Left renal cortex interstitium (tissue), 4 donors: ENCODE data around the gene C17orf50. TPM values are rescaled to one million over a fixed set of nuclear protein-coding genes. Genes with fewer than 3 reads are reported as not detected.
A peak's percentile ranks its signal among the peaks of the same experiment; 100 is the strongest.

Source experiments
- DNase-seq, 4 donors: peaks; one replicate each; pipeline ENCODE4 v3.0.0-alpha.2; 2013; ENCODE audit warnings: low read depth in 4 of 4, low spot score in 2 of 4, missing footprints in 1 of 4
- polyA plus RNA-seq, 4 donors: library from polyadenylated mRNA; unstranded; fragments of 120-200 nt; gene quantifications; one replicate each; pipeline ENCODE4 v1.2.1, GENCODE V29; 2013; ENCODE audit not compliant: insufficient read length in 4 of 4

C17orf50 gene
- polyA plus RNA-seq, 4 donors: 0.20 to 0.21 TPM; not detected in 2

DNA sequence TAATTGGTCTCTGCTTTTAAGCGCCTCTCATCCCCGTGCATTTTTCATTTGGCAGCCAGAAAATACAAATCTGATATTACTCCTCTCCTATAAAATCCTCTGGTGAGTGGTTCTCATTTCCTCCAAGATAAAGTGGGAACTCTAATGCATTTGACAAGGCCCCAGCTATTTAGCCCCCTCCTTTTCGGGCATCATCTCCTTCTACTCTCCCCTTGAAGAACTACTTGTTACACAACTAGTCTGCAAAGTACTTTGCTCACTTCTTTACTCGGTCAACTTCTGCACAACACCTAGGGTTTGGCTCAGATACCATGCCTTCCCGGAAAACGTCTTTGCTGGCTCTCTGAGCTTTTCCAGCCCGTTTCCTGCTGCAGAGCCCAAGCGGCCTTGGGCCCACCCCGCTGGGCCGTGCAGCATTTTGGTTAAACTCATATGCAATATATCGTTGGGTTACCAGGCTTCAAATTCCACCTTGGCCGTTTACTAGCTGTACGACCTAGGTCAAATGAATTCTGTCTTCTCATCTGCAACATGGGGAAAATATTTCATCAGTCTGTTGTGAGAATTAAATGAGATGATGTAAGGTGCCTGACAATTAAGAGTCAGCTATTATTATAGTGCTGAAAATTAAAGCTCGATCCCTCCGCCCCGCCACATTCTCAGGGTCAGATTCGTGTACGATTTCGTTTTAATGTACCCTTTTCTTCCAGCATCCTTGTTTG, 47.7 kb downstream of the C17orf50 start:
- DNase-seq: no peak

DNA sequence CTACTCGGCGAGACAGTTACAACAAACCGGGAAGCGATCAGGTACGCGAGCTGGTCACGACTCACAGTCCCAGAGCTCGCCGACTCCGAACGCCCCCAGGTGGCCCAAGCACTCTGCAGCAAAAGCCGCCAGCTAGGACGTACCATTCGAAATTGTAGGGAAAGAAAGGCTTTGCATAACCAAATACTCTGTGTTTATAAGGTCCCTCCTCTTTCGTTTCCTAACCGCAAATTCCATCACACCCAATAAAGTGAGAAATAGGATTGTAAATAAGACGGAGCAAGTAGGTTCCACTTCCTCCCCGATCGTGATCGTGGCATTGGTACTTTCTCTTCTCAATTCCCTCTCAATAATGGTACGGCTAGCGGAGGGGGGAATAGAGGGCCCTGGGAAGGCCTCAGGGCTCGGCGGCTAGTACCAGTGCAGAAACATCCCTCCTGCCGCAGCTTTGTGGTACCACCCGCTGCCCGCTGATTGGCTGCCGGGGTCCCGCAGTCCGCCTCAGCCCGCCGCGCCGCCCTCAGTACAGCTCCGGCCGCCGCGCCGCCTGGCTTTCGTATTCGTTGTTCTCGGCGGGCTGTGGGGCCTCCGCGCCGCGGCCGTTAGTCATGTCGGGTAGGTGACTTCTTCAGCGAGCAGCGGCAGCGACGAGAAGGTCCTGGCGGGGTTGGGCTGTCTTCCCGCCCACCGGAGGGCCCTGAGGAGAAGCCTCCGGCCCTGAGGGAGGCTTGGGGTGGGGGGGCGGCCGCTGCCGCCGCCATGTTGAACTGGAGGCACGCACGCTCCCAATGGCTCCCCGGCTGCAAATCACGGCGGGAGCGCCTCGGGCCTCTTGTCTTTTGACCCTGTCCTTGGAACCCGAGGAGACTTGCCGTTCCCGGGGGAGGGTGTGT, 48.5 kb downstream of the C17orf50 start, which contains the start of gene TAF15:
TAF15 (plus strand) TSS at position 523 of the 893 bp plus-strand sequence; CDS start at position 609, 86 bp downstream.
- peak; percentile 93 to 99 (median 95) for DNase-seq

DNA sequence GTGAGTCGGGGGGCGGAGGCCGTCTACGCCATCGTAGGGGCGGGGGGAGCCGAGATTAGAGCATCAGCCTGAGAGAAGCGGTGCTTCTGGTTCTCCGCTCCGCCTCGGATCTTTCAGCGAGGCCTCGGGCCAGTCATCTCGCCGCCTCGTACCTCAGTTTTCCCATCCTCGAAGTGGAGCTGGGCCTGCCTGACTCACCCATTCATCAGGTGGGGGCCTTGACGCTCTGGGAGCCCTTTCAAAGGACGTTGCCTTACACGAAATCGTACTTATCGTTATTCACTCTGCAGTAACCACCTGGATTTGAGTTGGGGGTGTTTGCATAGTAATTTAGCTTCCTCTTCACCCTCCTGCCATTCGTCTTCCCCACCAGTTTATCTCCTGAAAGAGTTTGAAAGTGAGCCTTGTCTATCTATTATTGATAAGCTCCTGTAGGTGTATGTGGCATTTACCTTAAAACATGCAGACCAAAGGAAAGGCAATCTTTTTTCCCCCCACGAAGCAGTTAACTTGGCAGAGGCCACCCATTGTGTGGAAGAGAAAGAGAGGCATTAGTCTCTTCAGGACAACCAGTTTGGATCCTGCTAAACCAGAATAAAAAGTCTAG, 49.3 kb downstream of the C17orf50 start:
- DNase-seq: peak in 1 of 4 donors; percentile 28

DNA sequence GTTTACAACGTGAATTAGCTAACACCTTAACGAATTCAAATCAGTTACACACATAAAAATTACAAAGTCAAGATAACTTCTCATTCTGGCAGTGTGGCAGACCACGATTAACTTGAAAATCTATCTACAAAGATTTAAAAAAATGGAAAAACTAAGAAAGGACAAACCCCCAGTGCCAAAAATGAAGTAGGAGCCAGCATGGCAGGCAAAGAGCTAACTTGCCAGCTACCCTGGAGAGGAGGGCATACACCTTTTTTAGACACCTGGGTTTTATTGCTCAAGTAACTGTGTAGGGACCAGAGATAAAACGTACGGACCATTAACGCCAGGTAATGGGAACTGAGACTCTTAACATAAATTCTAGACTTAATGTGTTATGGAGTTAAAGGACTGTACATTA, 51.1 kb downstream of the C17orf50 start:
- DNase-seq: no peak

DNA sequence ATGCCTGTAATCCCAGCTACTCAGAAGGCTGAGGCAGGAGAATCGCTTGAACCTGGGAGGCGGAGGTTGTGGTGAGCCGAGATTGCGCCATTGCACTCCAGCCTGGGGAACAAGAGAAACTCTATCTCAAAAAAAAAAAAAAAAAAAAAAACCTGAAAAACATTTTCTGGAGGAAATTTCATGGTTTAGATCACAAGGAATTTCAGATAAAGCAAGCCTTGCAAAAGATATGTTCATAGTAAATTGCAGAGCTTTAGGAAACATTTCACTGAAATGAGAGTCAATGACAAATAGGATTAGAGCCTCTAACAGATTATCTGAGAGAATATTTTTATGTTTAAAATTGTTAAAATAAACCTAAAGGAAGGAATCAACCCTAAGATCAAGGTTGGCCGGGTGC, 51.8 kb downstream of the C17orf50 start:
- DNase-seq: no peak

Other genes starting within 250 kb of the C17orf50 start
- under 1 TPM in 3 of 4 donors, not detected in 1; 0.20 to 0.44 (median 0.26) TPM for gene SLFN12L, start 223.2 kb upstream of the C17orf50 start, polyA plus RNA-seq
- gene SLFN14, start 200.1 kb upstream of the C17orf50 start, polyA plus RNA-seq: under 1 TPM; 0.08 to 0.31 (median 0.16) TPM
- gene PEX12, start 182.3 kb upstream of the C17orf50 start, polyA plus RNA-seq: 10 to 100 TPM; 10.5 to 12.1 (median 11.3) TPM
- 100 to 1,000 TPM; 117 to 136 (median 121) TPM for gene AP2B1, start 173.6 kb upstream of the C17orf50 start, polyA plus RNA-seq
- gene RASL10B, start 29.2 kb upstream of the C17orf50 start, polyA plus RNA-seq: 10 to 100 TPM; 12.0 to 16.8 (median 15.3) TPM
- under 1 TPM in 2 of 4 donors, not detected in 2; 0.13 TPM for gene GAS2L2, start 7.6 kb upstream of the C17orf50 start, polyA plus RNA-seq
- gene MMP28, start 34.8 kb downstream of the C17orf50 start, polyA plus RNA-seq: 1 to 10 TPM; 1.6 to 2.6 (median 2.0) TPM
- 100 to 1,000 TPM; 182 to 290 (median 223) TPM for gene TAF15, start 48.6 kb downstream of the C17orf50 start, polyA plus RNA-seq
- gene HEATR9, start 108.0 kb downstream of the C17orf50 start, polyA plus RNA-seq: under 1 TPM in 2 of 4 donors, not detected in 2; 0.10 to 0.16 TPM
- 1 to 10 TPM; 1.3 to 2.1 (median 1.4) TPM for gene CCL5, start 119.5 kb downstream of the C17orf50 start, polyA plus RNA-seq
- 1 to 10 TPM; 2.2 to 4.3 (median 2.5) TPM for gene RDM1, start 169.9 kb downstream of the C17orf50 start, polyA plus RNA-seq
- gene LYZL6, start 182.8 kb downstream of the C17orf50 start, polyA plus RNA-seq: not detected
- under 1 TPM; 0.14 to 0.57 (median 0.27) TPM for gene CCL16, start 220.6 kb downstream of the C17orf50 start, polyA plus RNA-seq
- gene CCL14, start 225.8 kb downstream of the C17orf50 start, polyA plus RNA-seq: 10 to 100 TPM; 14.6 to 23.0 (median 18.3) TPM
- gene CCL15, start 240.7 kb downstream of the C17orf50 start, polyA plus RNA-seq: 1 to 10 TPM; 5.9 to 8.2 (median 6.6) TPM